Hypothalamus (tissue), 51 donors: ENCODE results near the gene LAMB1.
A peak's percentile ranks its signal among the peaks of the same experiment; 100 is the strongest.
"Not testable (repeated sequence)": the region's sequence is repeated elsewhere in the genome, so short reads cannot be mapped to it uniquely, and the experiment has no call there.

Experiments used
- DNase-seq, 51 donors: peaks; one replicate each; lab custom pipeline; 2025; lab: John Stamatoyannopoulos, UW

LAMB1 gene

DNA sequence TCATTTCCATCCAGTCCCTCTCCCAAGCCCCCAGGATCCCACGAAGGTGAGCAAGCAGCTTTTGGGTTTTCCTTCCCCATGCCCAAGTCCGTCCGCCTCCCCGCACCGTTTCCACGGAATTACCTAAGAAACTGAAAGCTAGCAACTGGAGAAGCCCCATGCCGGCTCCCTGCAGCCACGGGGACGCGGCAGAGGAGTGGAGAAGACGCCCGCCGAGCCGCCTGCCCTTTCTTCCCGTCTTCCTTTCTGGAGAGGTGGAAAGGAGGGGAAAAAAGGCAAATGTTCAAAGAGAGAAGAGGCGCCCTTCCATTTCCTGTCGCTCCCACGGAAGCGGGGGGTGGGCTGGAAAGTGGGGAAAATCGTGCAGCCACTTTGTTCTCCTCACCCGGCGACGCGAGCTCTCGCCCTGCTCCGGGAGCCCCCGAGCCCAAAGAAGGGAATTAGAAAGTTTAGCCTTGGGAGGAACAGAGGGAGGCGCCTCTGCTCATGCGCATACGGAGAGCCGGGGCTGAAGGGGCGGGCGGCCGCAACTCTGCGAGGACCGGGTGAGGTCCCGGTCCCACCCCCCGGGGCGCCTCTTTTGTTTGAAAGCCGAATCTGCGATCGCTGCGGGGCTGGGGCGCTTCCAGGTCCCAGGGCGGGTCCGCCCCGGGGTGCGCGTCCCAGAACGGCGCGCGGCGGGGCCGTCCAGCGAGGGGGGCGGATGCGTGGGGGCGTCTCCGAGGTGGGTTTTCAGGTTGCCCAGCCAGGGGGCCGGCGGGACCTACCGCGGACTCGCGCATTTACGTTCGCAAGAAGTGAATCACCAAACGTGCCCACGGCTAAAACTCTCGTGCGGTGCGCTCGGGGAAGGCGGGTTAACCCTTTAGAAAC, at the start of gene LAMB1:
Gene LAMB1 (minus strand): TSS at position 436 of the 873 bp plus-strand sequence. CDS start 276 bp downstream, at position 160.
- DNase-seq: peak in 5 of 51 donors; percentile 2 to 31 (median 19)

DNA sequence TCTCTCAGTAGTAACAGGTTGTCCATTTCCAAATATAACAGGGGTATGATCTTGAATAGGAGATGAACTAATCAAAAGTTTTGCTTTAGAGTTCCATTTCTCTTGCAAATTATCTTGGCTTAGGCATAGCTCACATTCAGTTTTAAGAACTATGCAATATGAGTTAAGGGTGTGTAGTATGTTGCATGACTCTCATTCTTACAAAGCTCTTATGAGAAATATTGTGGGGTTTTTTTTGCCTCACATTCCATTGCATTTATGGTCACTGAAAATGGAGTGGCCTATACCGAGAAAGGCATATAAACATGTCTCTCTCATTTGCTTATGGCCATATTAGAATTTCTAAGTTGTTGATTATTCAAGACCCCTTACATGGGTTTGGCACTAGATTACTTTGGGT, 48.5 kb upstream of the LAMB1 start:
- DNase-seq: no peak

GRCh38 chr7:108049962-108050361, 47.0 kb upstream of the LAMB1 start:
- DNase-seq: no peak

GRCh38 chr7:108048422-108048821, 45.5 kb upstream of the LAMB1 start:
- no peak for DNase-seq

GRCh38 chr7:108046952-108047506, 44.1 kb upstream of the LAMB1 start:
- no peak for DNase-seq

DNA sequence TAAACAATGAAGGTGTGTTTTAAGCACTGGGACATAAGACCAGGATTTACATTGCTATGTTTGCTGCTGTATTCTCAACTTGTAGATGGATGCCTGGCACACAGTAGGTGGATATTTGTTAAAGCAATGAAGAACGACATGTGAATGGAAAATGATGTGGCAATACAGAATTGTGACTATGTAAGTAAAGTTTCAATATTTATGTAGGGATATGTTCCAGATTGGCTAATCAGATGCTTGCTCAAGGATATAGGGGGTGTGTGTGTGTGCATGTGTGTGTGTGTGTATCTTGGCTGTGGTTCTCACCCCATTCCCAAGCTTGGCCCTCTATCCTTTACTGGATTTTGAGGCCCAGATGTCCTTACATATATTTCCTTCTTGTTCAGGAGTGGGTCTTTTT, 42.7 kb upstream of the LAMB1 start:
- no peak for DNase-seq

- DNase-seq: no peak
Measured at GRCh38 chr7:108045154-108045553, 42.2 kb upstream of the LAMB1 start.

GRCh38 chr7:108044345-108044744, 41.4 kb upstream of the LAMB1 start:
- DNase-seq: no peak

DNA sequence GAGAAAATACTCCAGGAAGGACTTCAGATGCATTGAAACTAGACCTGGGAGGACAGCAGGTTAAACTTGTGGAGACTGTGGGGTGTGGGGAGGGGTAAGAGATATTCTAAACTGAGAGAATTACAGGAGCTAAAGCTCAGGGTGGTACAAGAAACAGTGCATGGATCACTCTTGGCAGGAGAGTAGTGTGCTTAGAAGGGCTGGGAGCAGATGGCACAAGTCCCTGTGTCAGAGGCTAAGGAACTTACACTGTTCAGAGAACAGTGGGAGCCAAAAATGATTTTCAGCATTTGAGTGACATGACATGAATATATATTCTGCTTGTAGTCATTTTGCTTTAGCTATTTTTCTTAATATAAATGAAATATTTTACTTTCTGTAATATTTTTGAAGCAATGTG, 36.0 kb upstream of the LAMB1 start:
- no peak for DNase-seq

- no peak for DNase-seq
Measured at GRCh38 chr7:108037741-108038140, 34.8 kb upstream of the LAMB1 start.

- DNase-seq: no peak
Measured at GRCh38 chr7:108037140-108037539, 34.2 kb upstream of the LAMB1 start.

DNA sequence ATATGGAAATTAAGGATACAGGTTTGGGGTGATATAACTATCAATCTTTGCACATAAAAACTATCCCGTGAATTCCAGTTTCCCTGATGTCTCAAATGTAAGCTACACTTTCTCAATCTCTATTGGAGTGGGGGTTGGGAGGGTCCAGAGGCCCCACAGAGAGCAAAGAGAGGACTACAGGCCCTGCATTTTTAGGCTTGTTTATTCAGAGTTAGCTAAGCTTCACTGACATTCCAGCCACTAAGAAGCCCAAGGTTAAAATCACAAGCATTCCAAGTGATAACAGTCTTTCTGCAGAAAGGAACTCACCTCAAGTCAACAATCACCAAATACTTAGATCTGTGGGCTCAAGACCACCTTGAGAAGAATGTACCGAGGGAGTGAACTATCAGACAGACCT, 31.6 kb upstream of the LAMB1 start:
- DNase-seq: no peak

DNA sequence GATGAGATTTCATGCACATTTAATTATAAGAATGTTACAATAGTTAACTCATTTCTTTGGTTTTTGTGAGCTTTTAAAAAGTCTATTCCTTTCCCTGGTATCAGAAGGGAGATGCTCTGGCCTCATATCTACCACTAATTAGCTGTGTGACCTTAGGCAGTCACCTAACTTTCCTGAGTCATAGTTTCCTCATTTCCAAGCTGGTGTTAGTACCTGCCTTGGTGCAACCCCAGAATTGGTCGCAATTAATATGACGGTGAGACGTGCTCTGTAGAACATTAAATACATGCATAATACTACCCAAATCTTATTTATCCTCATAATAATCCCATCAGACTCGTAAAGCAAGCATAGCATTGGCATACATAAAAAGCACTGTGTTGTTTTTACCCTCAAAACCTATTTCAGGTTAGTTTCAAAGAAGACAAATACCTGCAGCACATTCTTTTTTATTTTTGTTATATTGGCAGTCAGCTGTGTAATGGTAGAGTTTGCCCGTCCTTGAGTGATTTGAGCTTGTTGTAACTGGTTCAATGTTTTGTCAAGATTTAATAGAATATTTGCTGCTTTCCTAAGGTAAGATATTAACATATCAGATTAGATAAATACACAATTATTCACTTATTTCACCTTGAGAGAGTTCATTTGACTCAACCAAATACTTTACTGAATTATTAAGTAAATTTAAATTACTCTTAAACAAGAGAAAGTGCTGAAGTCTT, 31.0 kb upstream of the LAMB1 start:
- DNase-seq: no peak

DNA sequence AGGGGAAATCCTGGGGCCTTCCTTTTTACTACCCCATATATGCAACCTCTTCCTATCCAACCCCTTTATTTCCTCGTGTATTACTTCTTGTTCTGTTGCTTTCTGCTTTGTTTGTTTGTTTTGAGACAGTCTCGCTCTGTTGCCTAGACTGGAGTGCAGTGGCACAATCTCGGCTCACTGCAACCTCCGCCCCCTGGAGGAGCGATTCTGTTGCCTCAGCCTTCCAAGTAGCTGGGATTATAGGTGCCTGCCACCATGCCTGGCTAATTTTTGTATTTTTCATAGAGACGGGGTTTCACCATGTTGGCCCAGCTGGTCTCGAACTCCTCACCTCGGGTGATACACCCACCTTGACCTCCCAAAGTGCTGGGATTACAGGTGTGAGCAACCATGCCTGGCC, 30.3 kb upstream of the LAMB1 start:
- DNase-seq: not testable (repeated sequence)

- DNase-seq: no peak
Measured at GRCh38 chr7:108030516-108030915, 27.6 kb upstream of the LAMB1 start.

- no peak for DNase-seq
Measured at GRCh38 chr7:108029034-108029433, 26.1 kb upstream of the LAMB1 start.

DNA sequence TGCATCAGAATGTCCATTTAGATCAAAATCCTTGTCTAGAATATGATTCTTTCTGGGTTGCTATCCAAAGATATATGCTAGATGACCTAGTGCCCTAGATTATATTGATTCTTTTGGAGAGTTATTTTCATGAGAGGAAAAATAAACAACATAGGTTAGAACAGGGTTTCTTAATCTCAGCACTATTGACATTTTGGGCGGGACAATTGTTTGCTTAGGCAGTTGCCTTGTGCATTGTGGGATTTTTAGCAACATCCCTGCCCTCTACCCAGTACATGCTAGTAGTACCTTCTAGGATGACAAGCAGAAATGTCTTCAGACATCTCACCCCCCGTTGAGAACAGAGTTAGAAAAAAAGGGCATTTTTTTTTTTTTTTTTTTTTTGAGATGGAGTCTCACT, 25.1 kb upstream of the LAMB1 start:
- no peak for DNase-seq

DNA sequence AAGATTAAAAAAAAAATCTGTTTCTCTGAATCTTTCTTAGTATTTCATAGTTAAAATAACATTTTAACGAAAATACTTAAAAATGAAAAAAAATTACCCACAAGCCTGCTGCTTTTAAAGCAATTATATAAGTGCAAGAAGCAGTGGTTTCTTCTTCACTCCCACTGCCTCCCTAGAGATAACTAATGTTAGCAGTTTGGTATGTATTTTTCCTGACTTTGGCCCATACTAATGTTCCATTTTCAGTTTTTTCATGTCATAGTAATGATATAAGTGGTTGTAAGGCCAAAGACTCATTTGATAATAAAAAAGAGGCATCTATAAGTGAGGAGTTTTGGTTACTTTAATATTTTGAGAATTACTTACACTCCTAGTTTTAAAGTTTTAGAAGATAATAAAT, 24.3 kb upstream of the LAMB1 start:
- DNase-seq: no peak

DNA sequence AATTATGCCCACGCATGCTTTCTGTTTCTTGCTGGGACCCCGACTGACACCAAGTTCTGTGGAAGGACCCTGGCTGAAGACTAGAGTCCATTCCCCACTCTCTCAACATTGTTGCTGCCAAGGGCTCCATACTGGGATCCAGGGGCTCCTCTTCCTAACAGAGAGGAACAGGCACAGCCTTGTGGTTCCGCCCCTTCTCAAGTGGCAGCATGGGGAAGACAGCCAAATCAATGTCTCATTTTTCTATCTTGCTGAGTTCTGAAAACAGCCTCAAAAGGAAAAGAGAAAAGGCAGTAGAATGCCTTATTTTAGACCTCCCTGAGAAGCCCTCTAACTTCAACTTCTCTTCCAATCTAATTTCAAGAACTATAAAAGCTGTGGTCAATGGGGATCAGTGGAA, 23.7 kb upstream of the LAMB1 start:
- no peak for DNase-seq

DNA sequence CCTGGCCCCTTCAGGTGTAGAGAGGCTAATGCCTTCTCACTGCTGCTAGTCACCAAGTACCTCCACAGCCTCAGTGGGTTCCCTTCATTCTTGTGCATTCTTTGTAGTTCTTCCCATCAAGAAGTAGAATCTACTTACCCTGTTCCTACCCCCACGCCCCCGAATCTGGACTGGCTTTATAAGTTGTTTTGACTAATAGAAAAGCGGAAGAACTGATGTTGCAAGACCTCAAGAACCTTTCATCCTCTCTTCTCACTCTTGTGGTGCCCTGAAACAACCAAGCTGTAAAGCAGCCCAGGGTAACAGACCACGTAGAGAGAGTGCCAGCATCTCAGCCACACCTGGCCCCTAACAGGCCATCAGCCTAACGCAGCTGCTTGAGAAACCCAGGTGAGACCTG, 23.2 kb upstream of the LAMB1 start:
- DNase-seq: no peak

GRCh38 chr7:108024538-108024937, 21.6 kb upstream of the LAMB1 start:
- DNase-seq: no peak

DNA sequence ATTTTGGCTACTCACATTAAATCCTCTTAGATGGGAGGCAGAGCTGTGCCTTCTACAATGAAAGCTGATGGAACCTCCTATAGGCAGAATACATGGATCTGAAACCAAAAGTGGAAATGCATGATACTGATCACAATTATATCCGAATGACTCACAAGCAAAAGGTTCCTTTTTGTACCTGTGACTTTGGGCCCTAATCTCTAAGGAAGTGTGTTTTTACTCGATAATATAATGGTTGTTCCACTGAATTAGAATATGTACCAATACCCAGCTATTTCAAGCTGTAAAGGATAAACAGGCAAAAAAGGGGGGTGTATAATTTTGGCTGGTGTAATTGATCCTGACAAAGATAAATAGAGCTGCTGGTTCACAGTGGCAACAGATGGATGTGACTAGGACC, 17.6 kb upstream of the LAMB1 start:
- no peak for DNase-seq
